GM04504 (cell line): ENCODE results near the gene HHLA2.
"Not testable (repeated sequence)": the region's sequence is repeated elsewhere in the genome, so short reads cannot be mapped to it uniquely, and the experiment has no call there.

Experiments
- DNase-seq: peaks from one replicate; pipeline ENCODE4 v3.0.0-alpha.2; 2012; ENCODE audit warnings: low read depth

The HHLA2 gene

DNA sequence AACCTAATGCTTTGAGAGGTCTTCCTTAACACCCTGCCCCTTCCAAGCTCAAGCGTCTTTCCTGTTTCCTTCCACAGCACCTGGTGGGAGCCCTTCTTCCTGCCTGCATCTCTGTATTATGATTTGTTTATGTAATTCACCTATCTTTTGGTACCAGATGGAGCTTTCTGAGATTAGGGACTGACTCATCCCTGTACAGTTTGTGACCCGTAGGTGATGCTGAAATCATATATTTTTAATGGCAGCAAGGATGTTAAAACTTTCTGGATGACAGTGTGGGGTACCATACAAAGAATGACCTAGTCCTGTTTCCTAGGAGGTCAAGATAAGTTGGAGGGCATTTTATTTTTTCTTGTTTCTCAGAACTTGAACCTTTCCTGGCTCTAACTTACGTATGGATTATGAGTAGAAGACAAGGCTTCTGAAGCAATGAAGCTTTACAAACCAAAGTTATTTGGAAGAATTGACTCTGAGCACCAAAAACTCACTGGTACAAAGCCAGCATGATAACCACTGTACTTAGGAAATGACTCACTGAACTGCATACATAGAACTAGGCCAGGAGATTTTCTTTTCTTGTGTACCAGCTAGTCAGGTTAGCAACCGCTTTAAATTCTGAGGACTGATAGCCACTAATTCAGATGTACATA, 46.6 kb downstream of the HHLA2 start:
- DNase-seq: no peak

- no peak for DNase-seq
Observed at GRCh38 chr3:108343491-108343890, 47.1 kb downstream of the HHLA2 start.

- DNase-seq: no peak
Observed at GRCh38 chr3:108345492-108346205, 49.3 kb downstream of the HHLA2 start.

DNA sequence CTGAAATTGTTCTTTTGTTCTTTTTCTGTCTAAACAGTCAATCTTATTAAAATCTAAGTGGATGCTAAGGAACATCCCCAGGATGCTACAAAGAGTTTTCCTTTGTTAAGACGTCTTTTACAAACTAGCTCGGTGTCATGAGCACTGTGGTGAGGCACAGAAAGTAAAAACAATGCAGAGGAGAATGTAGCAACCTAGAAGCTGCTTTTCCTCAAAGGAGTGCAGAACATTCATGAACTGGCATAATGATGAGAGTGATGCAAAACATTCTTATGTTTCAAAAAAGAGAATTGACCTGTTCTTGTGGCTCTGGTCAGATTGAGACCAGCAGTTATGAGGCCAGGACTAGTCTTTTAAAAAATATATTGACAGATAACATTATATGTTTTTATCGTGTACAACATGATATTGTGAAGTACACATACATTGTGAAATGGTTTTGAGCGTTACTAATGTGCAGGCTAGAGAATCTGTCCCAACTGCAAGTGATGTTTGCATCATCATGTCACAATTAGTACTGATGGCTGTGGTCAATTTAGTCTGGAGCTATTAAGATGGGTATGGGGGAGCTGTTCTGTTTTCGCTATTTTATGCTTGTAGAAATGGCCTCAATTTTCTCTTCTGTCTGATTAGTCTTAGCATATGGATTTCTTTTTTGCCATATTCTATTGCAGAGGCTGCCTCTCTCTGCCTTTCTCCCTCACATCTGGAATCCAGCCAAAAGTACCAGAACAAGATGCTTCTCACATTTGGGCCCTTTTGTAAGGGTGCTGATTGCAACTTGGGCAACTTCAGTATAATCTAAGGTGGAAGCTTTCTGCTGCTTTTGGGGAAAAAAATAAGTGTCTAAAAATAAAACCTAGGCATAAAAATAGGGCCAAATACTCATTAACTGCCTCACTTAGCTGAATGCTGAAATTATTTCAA, 50.2 kb downstream of the HHLA2 start:
- no peak for DNase-seq

DNA sequence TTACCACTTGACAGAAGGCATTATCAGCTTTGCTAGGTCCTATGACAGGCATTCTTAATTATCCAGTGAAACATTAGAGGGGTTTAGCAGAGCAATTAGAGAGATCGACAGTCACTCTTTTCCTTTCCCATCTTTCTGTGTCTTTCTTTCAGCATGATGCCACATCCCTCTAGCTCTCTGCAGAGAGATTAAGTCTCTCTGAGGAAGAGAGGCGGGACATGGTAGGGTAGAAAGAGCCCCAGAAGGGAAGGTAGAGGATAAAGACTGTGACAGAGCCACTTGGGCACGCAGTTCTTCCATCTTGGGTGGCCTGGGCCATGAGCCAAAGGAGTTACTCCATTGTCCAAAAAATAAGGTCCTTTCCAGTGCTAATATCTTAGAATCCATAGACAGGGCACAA, 55.8 kb downstream of the HHLA2 start:
- DNase-seq: no peak

DNA sequence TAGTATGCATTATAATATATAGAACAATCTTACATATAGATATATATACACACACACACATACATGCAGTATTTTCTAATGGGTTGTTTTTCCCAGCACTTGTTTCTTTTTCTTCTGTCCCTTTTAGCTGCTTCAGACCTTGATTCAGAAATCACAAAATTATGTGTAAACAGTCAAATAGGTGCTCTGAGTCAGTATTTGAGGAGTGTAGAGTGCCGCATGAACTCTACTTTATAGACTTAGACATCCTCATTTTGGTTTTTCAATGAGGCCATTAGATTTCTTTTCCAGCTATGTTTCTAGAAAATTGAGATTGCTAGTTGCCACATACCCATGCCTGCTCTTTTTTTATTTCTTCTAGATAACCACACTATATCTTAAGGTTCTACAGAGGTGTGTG, 58.2 kb downstream of the HHLA2 start:
- no peak for DNase-seq

GRCh38 chr3:108357042-108357441, 60.7 kb downstream of the HHLA2 start:
- no peak for DNase-seq

- DNase-seq: no peak
Observed at GRCh38 chr3:108359011-108359410, 62.7 kb downstream of the HHLA2 start.

DNA sequence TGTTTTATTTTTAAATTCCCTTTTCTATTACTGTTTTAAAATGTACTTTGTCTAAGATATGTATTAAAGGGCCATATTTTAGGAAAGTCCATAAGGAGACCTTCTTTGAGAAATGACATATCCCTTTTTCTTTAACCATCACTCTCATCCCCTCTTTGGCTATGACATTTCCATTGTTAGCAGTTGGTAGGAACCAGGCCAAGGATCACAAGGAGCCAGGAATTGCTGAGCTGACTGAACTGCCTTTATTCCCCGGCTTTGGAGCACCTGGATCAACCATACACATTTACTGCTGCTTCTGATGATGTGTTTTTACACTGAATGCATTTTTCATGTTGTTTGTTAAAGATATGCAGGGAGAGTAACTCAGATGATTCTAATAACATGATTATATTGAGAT, 79.7 kb downstream of the HHLA2 start:
- DNase-seq: no peak

- no peak for DNase-seq
Observed at GRCh38 chr3:108377384-108377783, 81.0 kb downstream of the HHLA2 start.

DNA sequence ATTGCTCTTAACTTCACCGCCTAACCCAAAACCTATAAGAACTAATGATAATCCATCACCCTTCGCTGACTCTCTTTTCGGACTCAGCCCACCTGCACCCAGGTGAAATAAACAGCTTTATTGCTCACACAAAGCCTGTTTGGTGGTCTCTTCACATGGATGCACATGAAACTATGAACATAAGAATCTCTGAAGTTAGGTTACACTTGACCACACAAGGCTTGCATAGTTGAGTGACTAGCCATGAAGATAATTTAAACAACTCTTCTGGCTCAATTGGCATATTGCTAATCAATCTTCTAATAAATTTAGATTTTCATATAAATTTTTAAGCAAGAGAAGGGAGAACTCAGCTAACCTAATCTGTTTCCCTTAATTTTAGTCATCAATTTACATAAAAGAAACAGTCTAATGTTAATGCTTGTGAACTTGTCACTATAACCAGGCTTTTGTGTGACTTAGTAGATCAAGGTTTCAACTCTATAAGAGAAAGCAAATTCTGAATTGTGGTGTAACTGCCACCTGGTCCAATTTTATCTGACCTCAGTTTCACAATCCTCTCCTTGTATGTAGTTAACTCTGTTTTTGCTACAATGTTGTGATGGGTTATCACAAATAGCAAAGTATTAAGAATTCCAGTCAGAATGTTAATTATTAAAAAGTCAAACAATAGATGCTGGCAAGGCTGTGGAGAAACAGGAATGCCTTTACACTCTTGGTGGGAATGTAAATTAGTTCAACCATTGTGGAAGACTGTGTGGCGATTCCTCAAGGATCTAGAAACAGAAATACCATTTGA, 82.0 kb downstream of the HHLA2 start:
- DNase-seq: no peak

DNA sequence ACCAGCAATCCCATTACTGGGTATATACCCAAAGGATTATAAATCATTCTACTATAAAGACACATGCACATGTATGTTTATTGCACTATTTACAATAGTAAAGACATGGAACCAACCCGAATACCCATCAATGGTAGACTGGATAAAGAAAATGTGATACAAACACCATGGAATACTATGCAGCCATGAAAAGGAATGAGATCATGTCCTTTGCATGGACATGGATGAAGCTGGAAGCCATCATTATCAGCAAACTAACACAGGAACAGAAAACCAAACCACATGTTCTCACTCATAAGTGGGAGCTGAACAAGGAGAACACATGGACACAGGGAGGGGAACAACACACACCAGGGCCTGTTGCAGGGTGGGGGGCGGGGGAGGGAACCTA, 82.6 kb downstream of the HHLA2 start:
- not testable (repeated sequence) for DNase-seq

DNA sequence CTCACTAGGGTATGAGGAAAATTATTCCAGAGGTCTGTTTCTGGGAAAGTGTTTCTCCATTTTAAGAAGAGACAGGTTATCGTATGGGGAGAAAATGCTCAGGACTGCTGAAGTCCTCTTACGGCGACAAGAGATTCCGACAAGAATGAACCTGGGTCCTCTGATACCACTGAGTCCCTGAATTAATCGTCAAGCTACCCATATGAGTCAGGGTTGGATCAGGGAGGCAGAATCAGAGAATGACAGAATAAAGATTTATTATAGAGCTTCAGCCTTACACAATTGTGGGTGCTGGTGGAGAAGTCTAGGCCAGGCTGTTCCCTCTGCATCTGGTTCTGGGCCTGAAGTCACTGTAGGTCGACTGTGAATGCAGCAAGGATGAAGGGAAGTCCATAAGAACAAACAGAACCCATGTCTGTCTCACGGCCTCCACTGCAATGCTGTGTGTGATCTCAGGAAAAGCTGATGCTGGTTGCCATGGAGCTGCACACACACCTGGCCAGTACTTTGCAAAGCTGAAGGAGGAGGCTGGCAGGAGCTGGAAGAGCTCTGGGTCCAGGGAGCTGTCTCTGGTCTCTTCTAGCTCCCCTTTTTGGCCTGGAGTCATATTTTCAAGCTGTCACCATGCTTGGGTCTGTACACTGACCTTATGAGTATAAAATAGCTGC, 83.9 kb downstream of the HHLA2 start:
- no peak for DNase-seq

GRCh38 chr3:108381529-108382140, 85.3 kb downstream of the HHLA2 start:
- no peak for DNase-seq

- no peak for DNase-seq
Observed at GRCh38 chr3:108383306-108383705, 87.0 kb downstream of the HHLA2 start.

DNA sequence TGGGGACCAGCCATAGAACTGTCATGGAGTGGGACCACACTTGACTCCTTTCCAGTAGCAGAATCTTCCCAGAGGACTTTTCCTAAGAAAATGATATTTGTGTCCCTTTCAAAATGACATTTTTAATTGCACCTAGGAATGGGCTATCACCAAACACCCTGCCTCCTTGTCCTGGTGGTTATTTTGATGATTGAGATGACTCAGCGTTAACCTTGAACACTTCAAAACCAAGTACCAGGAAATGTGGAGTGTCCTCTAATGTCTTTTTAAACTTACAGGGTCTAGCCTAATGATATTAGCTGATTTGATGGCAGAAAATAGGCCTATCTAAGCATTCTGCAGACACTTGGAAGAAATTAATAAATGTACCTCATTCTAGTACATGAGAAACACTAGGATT, 90.7 kb downstream of the HHLA2 start:
- no peak for DNase-seq

DNA sequence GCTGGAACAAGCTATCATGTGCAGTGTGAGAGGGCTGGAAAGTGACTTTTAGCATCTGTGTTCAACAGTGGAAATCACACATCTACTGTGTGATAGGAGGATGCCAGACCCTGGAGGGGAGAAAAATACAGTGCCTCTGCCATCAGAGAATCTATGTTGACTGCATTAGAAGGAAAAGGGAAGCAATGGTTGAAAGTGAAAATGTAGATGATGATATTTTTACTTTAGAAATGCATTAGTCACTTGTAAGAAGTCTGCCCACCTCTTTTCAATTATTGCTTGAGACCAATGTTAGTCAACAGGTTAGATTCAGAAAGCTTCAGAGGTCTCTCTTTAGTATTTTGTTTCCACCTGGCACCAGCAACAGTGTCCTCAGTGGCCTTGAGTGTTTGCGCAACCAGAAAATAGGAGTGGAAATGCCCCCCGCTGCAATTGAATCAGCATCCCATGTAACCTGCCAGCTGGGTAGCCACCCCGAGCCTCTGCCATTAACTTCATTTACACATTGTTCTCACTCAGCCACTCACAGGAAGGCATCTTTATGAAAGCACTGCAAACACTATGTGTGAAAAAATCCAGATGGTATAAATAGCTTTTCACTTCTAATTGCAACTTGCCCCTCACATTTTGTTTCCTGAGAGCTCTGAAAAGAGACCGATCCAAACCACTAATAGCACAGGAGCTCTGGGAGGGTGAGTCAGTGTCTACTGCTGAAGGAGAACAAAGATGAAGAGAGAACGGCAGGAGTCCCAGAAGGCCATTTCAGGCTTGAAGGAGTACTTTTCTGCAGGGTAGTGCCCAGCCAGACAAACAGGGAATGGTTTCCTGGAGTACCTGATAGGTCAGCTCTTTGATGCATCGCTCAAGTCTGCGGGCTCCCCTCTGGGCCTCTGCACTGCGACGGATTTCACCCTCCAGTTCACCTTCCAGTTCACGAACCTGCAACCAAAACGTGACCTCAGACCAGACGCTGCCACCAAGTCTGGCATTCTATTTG, 92.1 kb downstream of the HHLA2 start:
- DNase-seq: no peak

DNA sequence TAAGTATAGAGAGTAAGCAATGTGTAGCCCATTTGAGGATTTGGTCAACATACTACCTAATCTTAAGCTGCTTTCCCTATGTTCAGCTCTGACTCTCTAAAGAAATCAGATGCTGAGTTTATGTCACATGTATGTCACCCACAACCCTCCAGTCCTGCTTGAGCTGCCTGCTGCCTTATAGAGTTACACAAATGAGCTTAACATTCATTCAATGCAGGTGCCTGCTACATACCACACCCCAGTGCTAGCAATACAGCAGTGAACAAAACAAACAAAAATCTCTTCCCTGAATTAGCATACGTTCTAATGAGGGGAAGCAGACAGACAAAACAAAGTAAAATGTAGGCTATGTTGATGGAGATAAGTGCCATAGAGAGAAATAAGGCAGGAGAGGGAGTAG, 93.0 kb downstream of the HHLA2 start:
- no peak for DNase-seq

GRCh38 chr3:108391917-108392593, 95.7 kb downstream of the HHLA2 start:
- no peak for DNase-seq
